GM12872 (cell line): ENCODE results near the gene VGF.
A peak's percentile ranks its signal among the peaks of the same experiment; 100 is the strongest.

Experiments
- TF ChIP-seq, protein P1 (sequence below): IDR thresholded peaks from 3 replicates; pipeline ENCODE4 v1.5.1; 2011; ENCODE audit warnings: low read depth, mild to moderate bottlenecking, low read length, moderate library complexity; ENCODE audit not compliant: insufficient read depth

Gene VGF

DNA sequence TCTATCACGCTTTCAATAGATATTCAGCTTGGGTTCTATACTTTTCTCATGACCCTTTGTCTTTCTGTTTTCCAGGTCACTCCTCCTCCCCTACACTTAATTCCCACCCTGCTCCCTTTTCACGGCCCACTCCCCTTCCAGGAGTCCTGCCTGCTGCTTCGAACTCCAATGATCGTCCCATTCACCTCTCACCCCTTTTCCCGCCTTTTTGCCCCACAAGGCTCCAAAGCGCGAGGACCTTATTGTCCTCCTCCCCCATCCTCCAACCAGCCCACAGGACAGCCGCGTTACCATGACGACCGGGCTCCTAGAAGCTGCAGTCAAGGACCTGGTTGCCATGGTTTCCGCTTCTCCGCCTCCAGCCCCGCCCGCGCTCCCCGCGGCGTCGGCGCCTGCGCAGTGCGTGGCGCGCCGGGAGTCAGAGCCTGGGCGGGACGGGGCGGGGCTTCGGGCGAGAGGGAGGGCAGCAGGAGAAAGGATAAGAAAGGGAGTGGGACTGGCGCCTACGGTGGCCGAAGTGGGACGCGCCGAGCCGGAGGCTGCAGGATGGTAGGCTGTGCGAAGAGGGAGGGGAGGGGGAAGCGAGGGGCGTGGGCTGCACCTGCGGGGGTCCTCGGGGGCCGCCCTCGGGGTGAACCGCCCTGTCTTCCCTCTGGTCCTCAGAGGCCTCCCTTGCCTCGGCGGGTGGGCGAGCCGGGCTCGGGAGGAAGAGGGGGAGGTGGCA, 11.2 kb downstream of the VGF start, which contains the start of gene AP1S1:
Gene AP1S1 (plus strand): TSS at position 508 of the 724 bp plus-strand sequence. CDS start 39 bp downstream, at position 547.
- TF ChIP-seq, protein P1, sequence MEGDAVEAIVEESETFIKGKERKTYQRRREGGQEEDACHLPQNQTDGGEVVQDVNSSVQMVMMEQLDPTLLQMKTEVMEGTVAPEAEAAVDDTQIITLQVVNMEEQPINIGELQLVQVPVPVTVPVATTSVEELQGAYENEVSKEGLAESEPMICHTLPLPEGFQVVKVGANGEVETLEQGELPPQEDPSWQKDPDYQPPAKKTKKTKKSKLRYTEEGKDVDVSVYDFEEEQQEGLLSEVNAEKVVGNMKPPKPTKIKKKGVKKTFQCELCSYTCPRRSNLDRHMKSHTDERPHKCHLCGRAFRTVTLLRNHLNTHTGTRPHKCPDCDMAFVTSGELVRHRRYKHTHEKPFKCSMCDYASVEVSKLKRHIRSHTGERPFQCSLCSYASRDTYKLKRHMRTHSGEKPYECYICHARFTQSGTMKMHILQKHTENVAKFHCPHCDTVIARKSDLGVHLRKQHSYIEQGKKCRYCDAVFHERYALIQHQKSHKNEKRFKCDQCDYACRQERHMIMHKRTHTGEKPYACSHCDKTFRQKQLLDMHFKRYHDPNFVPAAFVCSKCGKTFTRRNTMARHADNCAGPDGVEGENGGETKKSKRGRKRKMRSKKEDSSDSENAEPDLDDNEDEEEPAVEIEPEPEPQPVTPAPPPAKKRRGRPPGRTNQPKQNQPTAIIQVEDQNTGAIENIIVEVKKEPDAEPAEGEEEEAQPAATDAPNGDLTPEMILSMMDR, result no peak

DNA sequence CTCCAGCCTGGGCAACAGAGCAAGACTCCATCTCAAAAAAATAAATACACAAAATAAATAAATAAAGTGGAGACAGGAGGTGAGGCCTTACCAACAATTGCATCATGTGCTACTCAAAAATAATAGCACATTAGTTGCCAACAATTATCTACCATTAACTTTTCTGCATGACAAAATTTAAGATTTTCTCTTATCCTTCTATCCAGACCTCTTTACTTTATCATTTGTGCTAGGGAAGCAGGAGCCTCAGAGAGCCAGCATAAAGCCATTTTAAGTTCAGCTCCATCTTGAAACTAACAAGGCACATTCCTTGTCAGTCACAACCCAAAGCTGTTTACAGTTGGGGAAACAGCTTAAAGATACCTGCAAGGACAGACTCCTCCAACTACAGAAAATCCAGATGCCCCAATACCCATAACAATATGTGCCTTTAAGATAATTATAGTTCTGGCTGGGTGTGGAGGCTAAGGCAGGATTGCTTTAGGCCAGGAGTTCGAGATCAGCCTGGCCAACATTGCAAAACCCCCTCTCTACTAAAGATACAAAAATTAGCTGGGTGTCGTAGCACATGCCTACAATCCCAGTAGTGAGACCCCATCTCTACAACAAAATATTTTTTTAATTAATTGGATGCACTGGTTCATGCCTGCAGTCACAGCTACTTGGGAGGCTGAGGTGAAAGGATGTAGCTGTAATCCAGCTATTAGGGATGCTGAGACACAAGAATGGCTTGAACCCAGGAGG, 13.3 kb downstream of the VGF start:
- TF ChIP-seq, protein P1, result no peak

DNA sequence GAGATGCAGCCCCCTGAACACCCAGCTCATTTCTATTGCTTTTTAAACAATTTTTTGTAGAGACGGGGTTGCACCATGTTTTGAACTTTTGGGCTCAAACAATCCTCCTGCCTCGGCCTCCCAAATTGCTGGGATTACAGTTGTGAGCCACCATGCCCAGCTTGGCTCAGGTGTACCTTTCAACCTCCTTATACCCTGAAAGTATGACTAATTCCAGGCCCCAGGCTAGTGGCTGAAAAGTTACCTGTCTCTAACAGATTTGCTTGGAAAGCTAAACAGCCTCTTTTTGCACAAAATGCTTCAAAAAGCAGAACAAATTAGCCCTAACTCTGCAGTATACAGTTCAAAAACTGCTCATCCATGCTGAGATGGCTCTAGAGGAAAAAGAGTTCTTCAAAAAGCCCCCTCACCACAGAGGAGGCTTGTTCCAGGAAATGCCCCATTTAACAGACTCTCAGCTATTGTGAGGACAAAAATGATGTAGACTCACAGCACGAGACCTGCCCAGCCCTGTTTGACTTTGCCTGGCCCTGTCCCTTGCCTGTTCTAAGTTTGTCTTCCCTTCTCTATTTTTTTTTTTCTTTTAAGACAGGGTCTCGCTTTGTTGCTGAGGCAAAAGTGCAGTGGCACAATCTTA, 24.5 kb downstream of the VGF start:
- TF ChIP-seq, protein P1, result no peak

DNA sequence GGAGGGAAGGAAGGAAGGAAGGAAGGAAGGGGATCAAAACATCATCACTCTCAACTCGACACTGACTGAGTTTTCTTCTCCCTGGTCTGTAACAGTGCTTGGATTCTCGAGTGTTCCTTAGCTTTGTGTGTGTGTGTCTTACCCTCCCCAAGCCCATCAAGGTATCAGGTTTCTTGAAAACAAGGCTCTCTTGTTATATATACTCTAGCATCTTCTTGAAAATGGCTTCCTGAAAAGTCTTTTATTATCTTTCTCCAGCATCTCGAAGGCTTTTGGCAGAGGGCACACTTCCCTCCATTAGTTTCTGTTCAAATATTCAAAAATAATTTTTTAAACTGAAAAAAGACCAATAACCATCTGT, 25.1 kb downstream of the VGF start:
- TF ChIP-seq, protein P1, result no peak

DNA sequence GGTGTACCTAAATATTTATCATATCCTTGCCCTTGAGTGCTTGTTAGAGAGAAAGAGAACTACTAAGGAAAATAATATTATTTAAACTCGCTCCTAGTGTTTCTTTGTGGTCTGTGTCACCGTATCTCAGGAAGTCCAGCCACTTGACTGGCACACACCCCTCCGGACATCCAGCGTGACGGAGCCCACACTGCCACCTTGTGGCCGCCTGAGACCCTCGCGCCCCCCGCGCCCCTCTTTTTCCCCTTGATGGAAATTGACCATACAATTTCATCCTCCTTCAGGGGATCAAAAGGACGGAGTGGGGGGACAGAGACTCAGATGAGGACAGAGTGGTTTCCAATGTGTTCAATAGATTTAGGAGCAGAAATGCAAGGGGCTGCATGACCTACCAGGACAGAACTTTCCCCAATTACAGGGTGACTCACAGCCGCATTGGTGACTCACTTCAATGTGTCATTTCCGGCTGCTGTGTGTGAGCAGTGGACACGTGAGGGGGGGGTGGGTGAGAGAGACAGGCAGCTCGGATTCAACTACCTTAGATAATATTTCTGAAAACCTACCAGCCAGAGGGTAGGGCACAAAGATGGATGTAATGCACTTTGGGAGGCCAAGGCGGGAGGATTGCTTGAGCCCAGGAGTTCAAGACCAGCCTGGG, 27.0 kb downstream of the VGF start:
- TF ChIP-seq, protein P1, result peak; percentile 70

DNA sequence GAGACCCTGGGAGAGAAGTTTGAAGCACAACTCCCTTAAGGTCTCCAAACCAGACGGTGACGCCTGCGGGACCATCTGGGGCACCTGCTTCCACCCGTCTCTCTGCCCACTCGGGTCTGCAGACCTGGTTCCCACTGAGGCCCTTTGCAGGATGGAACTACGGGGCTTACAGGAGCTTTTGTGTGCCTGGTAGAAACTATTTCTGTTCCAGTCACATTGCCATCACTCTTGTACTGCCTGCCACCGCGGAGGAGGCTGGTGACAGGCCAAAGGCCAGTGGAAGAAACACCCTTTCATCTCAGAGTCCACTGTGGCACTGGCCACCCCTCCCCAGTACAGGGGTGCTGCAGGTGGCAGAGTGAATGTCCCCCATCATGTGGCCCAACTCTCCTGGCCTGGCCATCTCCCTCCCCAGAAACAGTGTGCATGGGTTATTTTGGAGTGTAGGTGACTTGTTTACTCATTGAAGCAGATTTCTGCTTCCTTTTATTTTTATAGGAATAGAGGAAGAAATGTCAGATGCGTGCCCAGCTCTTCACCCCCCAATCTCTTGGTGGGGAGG, 27.6 kb downstream of the VGF start:
- TF ChIP-seq, protein P1, result no peak
